ENCODE results near the gene MICU1. TPM values are rescaled to one million over a fixed set of nuclear protein-coding genes. Genes with fewer than 3 reads are reported as not detected.
"Not testable (repeated sequence)": the region's sequence is repeated elsewhere in the genome, so short reads cannot be mapped to it uniquely, and the experiment has no call there.

Gene MICU1
- total RNA-seq, 1 experiment from 2014 or later: 36.0 TPM

DNA sequence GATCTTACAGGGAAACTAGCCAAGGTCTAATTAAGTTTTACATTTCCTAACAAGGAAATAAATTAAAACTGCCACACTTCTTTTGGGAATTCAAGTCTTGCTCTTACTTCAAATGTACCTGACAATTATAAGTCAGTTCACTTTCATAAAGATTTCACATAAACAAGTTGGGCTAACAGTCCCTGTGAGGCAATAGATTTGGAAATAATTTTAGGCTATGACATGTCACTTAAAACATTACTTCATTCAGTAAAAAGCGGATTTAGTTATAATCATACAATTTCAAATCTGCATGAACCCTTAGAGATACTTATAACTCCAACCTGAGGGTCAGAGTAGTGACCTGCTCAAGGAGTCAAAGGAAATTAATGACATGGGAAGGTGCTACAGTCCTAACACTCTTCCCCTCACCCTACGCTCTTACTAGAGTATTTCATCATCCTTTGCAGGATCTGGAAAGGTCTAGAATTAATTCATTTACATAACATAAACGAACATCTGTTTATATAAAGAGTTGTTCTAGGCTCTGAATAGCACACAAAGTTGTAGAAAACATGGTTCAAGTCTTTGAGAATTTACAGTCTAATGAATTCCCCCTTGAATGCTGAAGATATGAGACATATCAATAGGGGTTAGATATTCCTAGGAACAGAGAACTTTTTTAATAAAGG is 238.8 kb downstream of the MICU1 start (continued):
- TF ChIP-seq ZNF317 (CRISPR knock-in tag; IDR thresholded peaks at IDR 0.05; ENCODE audit: borderline replicate concordance, low read depth) (no peak), ZNF232 (CRISPR knock-in tag; IDR thresholded peaks at IDR 0.05) (no peak), TCF7 (CRISPR knock-in tag; IDR thresholded peaks at IDR 0.05; ENCODE audit: low read depth) (no peak), SOX15 (CRISPR knock-in tag; IDR thresholded peaks at IDR 0.05) (no peak), ZNF423 (CRISPR knock-in tag; IDR thresholded peaks at IDR 0.05) (no peak)
- TF ChIP-seq, protein P1, sequence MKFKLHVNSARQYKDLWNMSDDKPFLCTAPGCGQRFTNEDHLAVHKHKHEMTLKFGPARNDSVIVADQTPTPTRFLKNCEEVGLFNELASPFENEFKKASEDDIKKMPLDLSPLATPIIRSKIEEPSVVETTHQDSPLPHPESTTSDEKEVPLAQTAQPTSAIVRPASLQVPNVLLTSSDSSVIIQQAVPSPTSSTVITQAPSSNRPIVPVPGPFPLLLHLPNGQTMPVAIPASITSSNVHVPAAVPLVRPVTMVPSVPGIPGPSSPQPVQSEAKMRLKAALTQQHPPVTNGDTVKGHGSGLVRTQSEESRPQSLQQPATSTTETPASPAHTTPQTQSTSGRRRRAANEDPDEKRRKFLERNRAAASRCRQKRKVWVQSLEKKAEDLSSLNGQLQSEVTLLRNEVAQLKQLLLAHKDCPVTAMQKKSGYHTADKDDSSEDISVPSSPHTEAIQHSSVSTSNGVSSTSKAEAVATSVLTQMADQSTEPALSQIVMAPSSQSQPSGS (CRISPR knock-in tag; IDR thresholded peaks at IDR 0.05; ENCODE audit: borderline replicate concordance, low read depth): no peak

DNA sequence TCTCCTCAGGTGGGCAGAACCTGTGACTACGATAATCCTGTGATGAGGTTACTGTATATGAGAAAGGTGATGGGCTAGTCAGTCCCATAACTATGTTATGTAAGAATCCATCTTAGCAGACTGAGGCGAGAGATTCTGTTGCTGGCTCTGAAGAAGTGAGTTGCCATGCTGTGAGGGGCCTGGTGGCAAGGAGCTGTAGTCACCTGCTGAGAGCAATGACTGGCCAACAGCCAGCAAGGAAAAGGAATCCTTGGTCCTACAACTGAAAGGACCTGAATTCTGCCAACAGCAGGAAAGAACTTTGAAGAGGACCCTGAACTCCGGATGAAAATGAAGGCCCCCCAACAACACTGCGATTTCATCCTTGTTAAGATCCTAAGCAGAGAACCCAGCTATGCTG is 240.2 kb downstream of the MICU1 start:
- CTCF ChIA-PET: interaction anchor here (0.6 kb wide), 1 partner anchor 427 kb away, joined by 5 read pairs; no protein-coding TSS in a partner anchor
- Mint-ChIP-seq H3K36me3 (no peaks in the 10 kb centered on the region), H3K27ac (0 out of 2 replicates have a peak overlapping the region, but pooled peaks have one; percentile 56), H3K27me3 (ENCODE audit: low read depth) (no peaks in the 10 kb centered on the region), H3K9me3 (no peaks in the 10 kb centered on the region), H3K4me3 (no peak overlapping the region), H3K4me1 (peaks cover 30% of the 10 kb centered on the region)
- DNase-seq (ENCODE audit: low spot score): no peak
- POLR2A ChIA-PET: no interaction called here
- no peak for ATAC-seq
- TF ChIP-seq TEAD1 (CRISPR knock-in tag; IDR thresholded peaks at IDR 0.05): no peak
- TF ChIP-seq, protein P2, sequence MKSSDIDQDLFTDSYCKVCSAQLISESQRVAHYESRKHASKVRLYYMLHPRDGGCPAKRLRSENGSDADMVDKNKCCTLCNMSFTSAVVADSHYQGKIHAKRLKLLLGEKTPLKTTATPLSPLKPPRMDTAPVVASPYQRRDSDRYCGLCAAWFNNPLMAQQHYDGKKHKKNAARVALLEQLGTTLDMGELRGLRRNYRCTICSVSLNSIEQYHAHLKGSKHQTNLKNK (CRISPR knock-in tag; IDR thresholded peaks at IDR 0.05): no peak
- no peak for TF ChIP-seq JAZF1 (CRISPR knock-in tag; IDR thresholded peaks at IDR 0.05)

DNA sequence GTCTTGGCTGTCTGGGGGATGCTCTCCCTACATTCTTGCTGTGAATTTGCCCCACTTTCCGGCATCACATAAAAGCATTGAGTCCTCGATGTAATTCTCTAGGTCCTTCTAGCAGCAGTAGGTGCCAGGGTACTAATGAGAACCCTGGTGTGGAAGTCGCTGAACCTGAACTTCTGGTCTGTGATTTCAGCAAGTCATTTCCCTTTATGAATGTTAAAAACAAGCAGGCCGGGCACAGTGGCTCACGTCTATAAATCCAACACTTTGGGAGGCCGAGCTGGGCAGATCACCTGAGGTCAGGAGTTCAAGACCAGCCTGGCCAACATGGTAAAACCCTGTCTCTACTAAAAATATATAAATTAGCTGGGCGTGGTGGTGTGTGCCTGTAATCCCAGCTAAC is 240.9 kb downstream of the MICU1 start:
- POLR2A ChIA-PET; H3K9me3 Mint-ChIP-seq; H3K4me3 Mint-ChIP-seq; ATAC-seq; H3K27me3 Mint-ChIP-seq (ENCODE audit: low read depth); H3K36me3 Mint-ChIP-seq; DNase-seq (ENCODE audit: low spot score): not testable (repeated sequence)
- H3K4me1 Mint-ChIP-seq: peaks cover 31% of the 10 kb centered on the region
- peak overlapping the region; percentile 31; the same call in 1 of the 2 replicates for H3K27ac Mint-ChIP-seq
- CTCF ChIA-PET: interaction anchor here (0.6 to 1.4 kb wide), 2 partner anchors 9 to 428 kb away, joined by 4 to 5 read pairs; no protein-coding TSS in a partner anchor

DNA sequence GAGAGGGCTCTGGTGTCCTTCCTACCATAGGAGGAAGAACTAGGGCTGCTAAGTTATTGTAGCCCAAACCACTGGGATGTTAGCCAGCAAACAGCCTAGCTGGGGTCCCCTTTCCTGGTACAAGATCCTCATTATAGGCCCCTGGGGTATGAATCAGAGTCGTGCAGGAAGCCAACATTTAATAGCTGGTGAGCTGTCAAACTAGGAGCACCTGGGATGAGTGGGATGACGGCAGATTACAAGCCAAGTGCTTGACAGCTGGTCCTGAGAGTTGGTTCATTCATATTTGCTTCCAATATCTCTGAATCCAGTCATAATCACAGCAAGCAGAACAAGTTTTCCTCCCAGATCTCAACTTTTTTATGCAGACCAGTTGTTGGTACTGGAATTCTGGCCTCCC is 246.1 kb downstream of the MICU1 start:
- ChIA-PET CTCF (interaction anchor here (0.5 to 1.2 kb wide), 2 partner anchors 216 to 454 kb away, joined by 3 to 4 read pairs; no protein-coding TSS in a partner anchor), POLR2A (no interaction called here)
- no peaks in the 10 kb centered on the region for H3K9me3 Mint-ChIP-seq
- no peak overlapping the region for H3K27ac Mint-ChIP-seq
- ATAC-seq (no peak), DNase-seq (ENCODE audit: low spot score) (no peak)
- no peak overlapping the region for H3K4me3 Mint-ChIP-seq
- no peaks in the 10 kb centered on the region for H3K27me3 Mint-ChIP-seq (ENCODE audit: low read depth)
- H3K4me1 Mint-ChIP-seq: peaks cover 33% of the 10 kb centered on the region
- no peaks in the 10 kb centered on the region for H3K36me3 Mint-ChIP-seq
- TF ChIP-seq RORB (CRISPR knock-in tag; IDR thresholded peaks at IDR 0.05) (no peak), NR1H2 (CRISPR knock-in tag; IDR thresholded peaks at IDR 0.05) (no peak), FOXK1 (CRISPR knock-in tag; IDR thresholded peaks at IDR 0.05) (no peak), JAZF1 (CRISPR knock-in tag; IDR thresholded peaks at IDR 0.05) (no peak), SOX15 (CRISPR knock-in tag; IDR thresholded peaks at IDR 0.05) (no peak), SP1 (CRISPR knock-in tag; conservative IDR thresholded peaks at IDR 0.05) (no peak)
- TF ChIP-seq, protein P3, sequence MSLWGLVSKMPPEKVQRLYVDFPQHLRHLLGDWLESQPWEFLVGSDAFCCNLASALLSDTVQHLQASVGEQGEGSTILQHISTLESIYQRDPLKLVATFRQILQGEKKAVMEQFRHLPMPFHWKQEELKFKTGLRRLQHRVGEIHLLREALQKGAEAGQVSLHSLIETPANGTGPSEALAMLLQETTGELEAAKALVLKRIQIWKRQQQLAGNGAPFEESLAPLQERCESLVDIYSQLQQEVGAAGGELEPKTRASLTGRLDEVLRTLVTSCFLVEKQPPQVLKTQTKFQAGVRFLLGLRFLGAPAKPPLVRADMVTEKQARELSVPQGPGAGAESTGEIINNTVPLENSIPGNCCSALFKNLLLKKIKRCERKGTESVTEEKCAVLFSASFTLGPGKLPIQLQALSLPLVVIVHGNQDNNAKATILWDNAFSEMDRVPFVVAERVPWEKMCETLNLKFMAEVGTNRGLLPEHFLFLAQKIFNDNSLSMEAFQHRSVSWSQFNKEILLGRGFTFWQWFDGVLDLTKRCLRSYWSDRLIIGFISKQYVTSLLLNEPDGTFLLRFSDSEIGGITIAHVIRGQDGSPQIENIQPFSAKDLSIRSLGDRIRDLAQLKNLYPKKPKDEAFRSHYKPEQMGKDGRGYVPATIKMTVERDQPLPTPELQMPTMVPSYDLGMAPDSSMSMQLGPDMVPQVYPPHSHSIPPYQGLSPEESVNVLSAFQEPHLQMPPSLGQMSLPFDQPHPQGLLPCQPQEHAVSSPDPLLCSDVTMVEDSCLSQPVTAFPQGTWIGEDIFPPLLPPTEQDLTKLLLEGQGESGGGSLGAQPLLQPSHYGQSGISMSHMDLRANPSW (CRISPR knock-in tag; conservative IDR thresholded peaks at IDR 0.05; ENCODE audit: low read depth): no peak
- TF ChIP-seq, protein P4, sequence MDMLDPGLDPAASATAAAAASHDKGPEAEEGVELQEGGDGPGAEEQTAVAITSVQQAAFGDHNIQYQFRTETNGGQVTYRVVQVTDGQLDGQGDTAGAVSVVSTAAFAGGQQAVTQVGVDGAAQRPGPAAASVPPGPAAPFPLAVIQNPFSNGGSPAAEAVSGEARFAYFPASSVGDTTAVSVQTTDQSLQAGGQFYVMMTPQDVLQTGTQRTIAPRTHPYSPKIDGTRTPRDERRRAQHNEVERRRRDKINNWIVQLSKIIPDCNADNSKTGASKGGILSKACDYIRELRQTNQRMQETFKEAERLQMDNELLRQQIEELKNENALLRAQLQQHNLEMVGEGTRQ (CRISPR knock-in tag; IDR thresholded peaks at IDR 0.05): no peak
- TF ChIP-seq, protein P5, sequence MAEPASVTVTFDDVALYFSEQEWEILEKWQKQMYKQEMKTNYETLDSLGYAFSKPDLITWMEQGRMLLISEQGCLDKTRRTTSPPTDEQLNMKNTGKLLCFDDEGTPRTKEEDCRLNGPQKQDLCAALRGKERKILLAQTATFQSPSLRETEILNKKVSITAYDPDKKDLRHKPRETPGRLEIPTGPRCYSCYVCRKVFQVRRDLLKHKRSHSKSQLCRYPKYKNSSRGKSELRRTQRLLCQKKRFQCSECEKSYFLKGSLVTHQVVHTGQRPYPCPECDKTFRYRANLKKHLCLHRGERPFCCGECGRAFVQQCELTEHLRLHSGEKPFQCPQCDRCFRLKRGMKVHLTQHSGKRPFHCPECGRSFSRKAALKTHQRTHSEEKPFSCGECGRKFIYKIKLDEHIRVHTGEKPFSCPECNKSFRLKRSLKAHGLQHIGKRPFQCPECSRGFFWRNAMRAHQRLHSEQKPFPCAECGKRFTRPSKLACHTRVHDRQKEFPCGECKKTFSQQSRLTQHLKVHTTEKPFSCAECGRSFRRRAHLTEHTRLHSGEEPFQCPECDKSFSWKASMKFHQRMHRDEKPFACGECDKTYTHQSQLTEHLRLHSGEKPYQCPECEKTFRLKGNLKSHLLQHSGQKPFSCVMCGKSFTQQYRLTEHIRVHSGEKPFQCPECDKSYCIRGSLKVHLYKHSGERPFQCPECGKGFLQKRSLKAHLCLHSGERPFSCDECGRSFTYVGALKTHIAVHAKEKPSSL (CRISPR knock-in tag; conservative IDR thresholded peaks at IDR 0.05): no peak
- TF ChIP-seq, protein P6, sequence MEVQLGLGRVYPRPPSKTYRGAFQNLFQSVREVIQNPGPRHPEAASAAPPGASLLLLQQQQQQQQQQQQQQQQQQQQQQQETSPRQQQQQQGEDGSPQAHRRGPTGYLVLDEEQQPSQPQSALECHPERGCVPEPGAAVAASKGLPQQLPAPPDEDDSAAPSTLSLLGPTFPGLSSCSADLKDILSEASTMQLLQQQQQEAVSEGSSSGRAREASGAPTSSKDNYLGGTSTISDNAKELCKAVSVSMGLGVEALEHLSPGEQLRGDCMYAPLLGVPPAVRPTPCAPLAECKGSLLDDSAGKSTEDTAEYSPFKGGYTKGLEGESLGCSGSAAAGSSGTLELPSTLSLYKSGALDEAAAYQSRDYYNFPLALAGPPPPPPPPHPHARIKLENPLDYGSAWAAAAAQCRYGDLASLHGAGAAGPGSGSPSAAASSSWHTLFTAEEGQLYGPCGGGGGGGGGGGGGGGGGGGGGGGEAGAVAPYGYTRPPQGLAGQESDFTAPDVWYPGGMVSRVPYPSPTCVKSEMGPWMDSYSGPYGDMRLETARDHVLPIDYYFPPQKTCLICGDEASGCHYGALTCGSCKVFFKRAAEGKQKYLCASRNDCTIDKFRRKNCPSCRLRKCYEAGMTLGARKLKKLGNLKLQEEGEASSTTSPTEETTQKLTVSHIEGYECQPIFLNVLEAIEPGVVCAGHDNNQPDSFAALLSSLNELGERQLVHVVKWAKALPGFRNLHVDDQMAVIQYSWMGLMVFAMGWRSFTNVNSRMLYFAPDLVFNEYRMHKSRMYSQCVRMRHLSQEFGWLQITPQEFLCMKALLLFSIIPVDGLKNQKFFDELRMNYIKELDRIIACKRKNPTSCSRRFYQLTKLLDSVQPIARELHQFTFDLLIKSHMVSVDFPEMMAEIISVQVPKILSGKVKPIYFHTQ (CRISPR knock-in tag; IDR thresholded peaks at IDR 0.05): no peak
